Muscle layer of colon (tissue), 2 donors: ENCODE results near the gene SLC36A4.

ENCODE experiments used
- H3K27ac ChIP-seq: one replicate; pipeline ENCODE4 v1.7.0; 2013; ENCODE audit warnings: low read depth, mild to moderate bottlenecking, low read length, moderate library complexity
- H3K27me3 ChIP-seq, 2 donors: one replicate each; pipeline ENCODE4 v1.7.0; 2013; ENCODE audit warnings: low read length in 2 of 2, mild to moderate bottlenecking in 2 of 2; ENCODE audit not compliant: insufficient read depth in 2 of 2, control insufficient read depth in 1 of 2
- H3K36me3 ChIP-seq: one replicate; pipeline ENCODE4 v1.7.0; 2013; ENCODE audit warnings: mild to moderate bottlenecking, low read length; ENCODE audit not compliant: insufficient read depth
- H3K4me1 ChIP-seq: one replicate; pipeline ENCODE4 v1.7.0; 2013; ENCODE audit warnings: mild to moderate bottlenecking, low read length; ENCODE audit not compliant: insufficient read depth
- H3K4me3 ChIP-seq, 2 donors: one replicate each; pipeline ENCODE4 v1.7.0; 2013; ENCODE audit warnings: low read length in 2 of 2, low read depth in 1 of 2, mild to moderate bottlenecking in 1 of 2, moderate library complexity in 1 of 2
- H3K9ac ChIP-seq: one replicate; pipeline ENCODE4 v1.7.0; 2013; ENCODE audit warnings: low read length
- H3K9me3 ChIP-seq: one replicate; pipeline ENCODE4 v1.7.0; 2013; ENCODE audit warnings: mild to moderate bottlenecking, low read length
- donor health status: abdominal sarcoma.
- donor health status: Adenocarcinoma of cecum.

SLC36A4 gene

DNA sequence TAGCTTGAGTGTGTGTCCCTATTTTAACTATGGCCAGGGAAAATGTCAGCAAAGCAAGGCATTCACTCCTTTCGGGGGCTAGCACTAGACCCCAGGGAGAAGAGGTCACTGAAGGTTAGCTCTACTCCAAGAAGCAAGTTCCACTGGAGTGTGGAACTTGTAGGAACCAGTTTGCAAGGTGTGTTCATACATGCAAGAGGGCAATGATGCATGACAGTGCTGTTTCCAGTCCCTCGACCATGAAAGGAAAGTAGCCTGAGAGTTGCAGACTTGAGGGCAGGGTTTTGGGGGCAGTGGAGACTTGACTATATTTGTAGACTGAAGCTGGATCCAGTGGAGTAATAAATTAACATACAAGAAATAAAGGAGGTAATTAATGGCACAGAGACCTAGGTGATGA is 21.6 kb upstream of the SLC36A4 start:
- H3K27me3 ChIP-seq = no peaks in the 10 kb centered on the region
- no peaks in the 10 kb centered on the region for H3K4me1 ChIP-seq
- no peak overlapping the region for H3K4me3 ChIP-seq
- H3K36me3 ChIP-seq = no peaks in the 10 kb centered on the region
- H3K9ac ChIP-seq = no peak overlapping the region
- no peak overlapping the region for H3K27ac ChIP-seq
- no peaks in the 10 kb centered on the region for H3K9me3 ChIP-seq

DNA sequence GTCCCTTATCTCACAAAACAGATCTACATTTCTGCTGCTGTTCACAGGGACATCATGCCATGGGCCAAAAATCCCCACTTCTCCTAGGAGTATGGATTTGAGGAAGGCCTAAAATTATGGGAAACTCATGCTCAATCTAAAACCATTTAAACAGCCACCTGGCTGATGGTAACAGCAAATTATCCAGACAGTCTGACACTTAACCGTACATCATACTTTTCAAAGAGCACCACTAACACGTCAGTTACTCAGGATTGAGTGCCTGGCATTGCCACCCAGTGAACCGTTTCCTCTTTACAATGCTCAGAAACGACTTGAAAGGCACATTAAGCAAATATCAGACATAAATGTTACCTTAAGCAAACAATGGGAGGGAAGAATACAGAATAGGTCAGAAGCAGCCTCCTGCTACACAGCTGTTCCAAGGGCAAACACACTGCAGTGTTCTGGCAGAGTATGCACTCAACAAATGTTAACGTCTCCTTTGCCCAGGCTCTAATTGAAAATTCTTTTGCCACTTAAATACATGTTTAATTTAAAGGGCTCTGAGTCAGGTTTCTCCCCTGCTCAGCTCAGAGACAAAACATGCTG is 18.8 kb upstream of the SLC36A4 start:
- Histone ChIP-seq H3K4me3 (no peak overlapping the region), H3K27ac (no peak overlapping the region), H3K9me3 (no peaks in the 10 kb centered on the region), H3K27me3 (no peaks in the 10 kb centered on the region), H3K4me1 (no peaks in the 10 kb centered on the region), H3K36me3 (no peaks in the 10 kb centered on the region), H3K9ac (no peak overlapping the region)

DNA sequence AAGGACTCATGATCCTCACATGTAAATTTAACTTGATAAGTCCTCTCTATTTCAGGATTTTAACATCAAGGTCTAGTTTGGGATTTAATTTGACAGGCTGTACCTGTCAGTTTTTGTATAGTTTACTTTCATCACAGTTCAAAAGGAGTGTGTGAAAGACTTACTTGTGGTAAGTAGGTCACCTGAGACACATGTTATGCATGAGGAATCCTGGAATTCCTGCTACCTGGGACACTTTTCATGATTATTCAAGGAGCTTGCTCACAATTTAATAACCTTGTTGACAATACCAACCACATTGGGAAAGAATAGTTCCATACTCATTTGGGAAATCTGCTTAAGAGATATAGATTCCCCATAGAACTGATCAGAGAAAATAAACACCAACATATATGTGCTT is 15.8 kb upstream of the SLC36A4 start:
- H3K4me1 ChIP-seq = no peaks in the 10 kb centered on the region
- no peaks in the 10 kb centered on the region for H3K36me3 ChIP-seq
- no peak overlapping the region for H3K4me3 ChIP-seq
- H3K9ac ChIP-seq = no peak overlapping the region
- H3K9me3 ChIP-seq = no peaks in the 10 kb centered on the region
- H3K27ac ChIP-seq = no peak overlapping the region
- no peaks in the 10 kb centered on the region for H3K27me3 ChIP-seq

DNA sequence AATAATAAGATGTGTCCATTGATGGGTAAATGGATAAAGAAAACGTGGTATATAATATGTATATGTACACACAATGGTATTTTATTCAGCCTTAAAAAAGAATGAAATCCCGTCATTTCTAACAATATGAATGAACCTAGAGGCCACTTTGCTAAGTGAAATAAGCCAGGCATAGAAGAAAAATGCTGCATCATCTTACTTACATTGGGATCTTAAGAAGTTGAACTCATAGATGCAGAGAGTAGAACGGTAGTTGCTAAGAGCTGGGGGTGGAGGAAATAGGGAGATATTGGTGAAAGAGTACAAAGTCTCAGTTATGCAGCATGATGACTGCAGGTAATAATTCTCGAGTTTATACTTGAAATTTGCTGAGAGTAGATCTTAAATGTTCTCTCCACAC is 14.3 kb upstream of the SLC36A4 start:
- Histone ChIP-seq H3K4me1 (no peaks in the 10 kb centered on the region), H3K4me3 (no peak overlapping the region), H3K36me3 (no peaks in the 10 kb centered on the region), H3K9me3 (peaks cover 4% of the 10 kb centered on the region), H3K9ac (no peak overlapping the region), H3K27ac (no peak overlapping the region), H3K27me3 (no peaks in the 10 kb centered on the region)

DNA sequence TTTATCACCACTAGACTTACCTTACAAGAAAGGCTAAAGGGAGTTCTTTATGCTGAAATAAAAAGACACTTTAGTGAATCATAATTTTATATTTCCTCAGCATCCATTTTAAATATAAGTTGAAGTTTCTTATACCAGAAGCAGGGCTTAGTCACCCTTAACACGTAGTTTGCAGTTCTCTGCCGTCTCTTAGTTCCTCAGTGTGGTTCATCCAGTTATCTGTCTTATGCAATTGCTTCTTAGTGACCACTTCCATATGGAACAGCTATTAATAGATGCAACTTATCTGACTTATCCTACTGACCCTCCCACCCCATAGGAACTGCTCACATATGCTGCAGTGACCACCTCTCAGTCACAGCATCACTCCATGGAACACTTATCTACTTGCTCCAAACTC is 11.7 kb upstream of the SLC36A4 start:
- Histone ChIP-seq H3K27me3 (no peaks in the 10 kb centered on the region), H3K9me3 (peaks cover 4% of the 10 kb centered on the region), H3K27ac (no peak overlapping the region), H3K4me1 (no peaks in the 10 kb centered on the region), H3K4me3 (no peak overlapping the region), H3K9ac (no peak overlapping the region), H3K36me3 (no peaks in the 10 kb centered on the region)

DNA sequence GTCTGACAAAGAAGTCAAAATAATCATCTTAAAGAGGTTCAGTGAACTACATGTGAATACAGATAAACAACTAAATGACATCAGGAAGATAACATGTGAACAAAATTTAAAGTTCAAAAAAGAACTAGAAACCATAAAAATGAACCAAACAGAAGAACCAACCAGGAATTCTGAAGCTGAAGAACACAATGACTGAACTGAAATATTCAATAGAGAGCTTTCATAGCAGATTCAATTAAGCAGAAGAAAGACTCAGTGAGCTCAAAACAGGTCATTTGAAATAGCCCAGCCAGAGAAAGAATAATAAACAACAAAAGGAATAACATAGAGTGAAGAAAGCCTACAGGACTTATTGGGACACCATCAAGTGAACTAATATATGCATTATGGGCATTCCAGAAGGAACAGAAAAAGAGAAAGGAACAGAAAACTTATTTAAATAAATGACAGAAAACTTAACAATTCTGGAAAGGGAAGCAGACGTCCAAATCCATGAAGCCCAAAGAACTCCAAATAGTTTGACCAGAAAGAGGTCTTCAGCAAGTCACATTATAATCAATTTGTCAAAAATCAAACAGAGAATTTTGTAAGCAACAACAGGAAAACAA is 11.0 kb upstream of the SLC36A4 start:
- H3K4me1 ChIP-seq = no peaks in the 10 kb centered on the region
- H3K9me3 ChIP-seq = peaks cover 4% of the 10 kb centered on the region
- H3K27ac ChIP-seq = no peak overlapping the region
- H3K9ac ChIP-seq = no peak overlapping the region
- H3K36me3 ChIP-seq = no peaks in the 10 kb centered on the region
- H3K27me3 ChIP-seq = no peaks in the 10 kb centered on the region
- H3K4me3 ChIP-seq = no peak overlapping the region

DNA sequence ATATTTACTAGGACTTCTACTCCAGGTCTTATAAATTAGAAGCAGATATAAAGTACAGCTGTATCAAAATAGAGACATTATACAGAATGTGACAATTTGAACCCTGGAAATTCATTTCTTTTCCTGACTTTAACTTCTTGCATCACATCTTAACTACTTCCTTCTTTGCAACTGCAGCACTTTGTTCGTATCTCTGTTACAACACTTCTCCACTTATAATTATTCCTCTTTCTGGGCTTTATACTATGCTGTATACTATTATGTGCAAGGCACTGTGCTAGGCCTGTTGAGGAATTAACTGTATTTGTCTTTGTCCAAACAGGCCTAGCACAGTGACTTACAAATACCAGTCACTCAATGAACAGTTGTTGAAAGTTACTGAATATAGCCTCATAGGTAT is 1.8 kb upstream of the SLC36A4 start:
- Histone ChIP-seq H3K27me3 (no peaks in the 10 kb centered on the region), H3K27ac (no peak overlapping the region), H3K9me3 (no peaks in the 10 kb centered on the region), H3K9ac (no peak overlapping the region), H3K4me1 (no peaks in the 10 kb centered on the region), H3K4me3 (no peak overlapping the region), H3K36me3 (no peaks in the 10 kb centered on the region)

DNA sequence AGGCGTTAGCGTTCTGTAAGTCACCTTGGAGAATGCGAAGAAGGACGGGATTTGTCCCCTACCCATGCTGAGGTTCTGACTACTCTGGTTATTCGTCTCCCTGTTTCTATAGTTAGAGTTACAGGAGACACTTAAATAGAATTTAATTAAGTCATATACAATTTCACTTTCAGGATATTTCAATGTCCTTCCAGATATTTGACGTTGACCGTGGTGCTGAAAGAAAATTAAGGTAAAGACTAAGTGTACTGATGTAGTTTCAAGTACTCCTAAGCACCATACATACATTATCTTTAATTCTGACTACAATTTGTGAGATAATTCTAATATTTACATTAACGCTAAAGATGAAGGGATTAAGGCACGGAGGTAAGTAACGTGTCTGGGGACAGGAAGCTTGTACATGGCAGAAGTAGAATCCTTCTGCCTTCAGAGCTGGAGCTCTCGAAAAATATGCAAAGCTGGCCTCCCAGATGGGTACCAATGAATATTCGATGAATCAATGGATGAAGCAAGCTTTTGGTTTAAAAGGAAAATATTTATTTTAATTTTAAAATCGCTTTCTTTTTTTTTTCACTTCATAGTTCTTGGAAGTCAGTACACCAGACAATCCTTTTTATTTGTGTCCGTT is 539 bp upstream of the SLC36A4 start:
- Histone ChIP-seq H3K4me3 (peak overlapping the region; percentile 78 to 82), H3K9ac (peak overlapping the region; percentile 54), H3K27ac (peak overlapping the region; percentile 87)

DNA sequence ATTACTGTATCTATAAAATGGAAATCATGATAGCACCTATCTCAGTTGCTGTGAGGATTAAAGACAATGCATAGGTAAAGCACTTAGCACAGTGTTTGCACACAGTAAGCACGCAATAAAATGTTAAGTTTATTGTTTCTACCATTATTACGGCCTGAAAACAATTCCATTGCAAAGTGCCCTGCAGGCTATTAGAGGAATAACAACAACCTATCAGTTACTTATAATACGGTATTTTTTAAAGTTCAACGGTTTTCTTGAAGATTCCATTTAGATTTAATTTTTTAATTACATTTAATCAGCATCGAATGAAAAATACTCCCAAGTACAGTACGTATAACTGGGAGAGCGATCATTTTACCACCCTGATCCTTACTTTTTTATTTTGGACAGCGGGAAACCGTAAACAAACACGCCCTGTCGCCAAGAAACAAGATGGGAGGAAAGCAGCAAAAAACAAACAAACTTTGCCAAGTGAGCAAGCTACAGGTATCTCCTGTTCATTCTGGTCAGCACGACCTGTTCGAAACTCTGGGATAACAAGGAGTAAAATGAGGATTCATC is 893 bp downstream of the SLC36A4 start:
- peak overlapping the region; percentile 58 for H3K9ac ChIP-seq
- peak overlapping the region; percentile 47 for H3K27ac ChIP-seq
- H3K4me3 ChIP-seq = peak overlapping the region; percentile 28 to 82
- no peaks in the 10 kb centered on the region for H3K4me1 ChIP-seq
- no peaks in the 10 kb centered on the region for H3K36me3 ChIP-seq
- H3K9me3 ChIP-seq = no peaks in the 10 kb centered on the region
- no peaks in the 10 kb centered on the region for H3K27me3 ChIP-seq

More for the DNA sequence above, 539 bp upstream of the SLC36A4 start:
- H3K4me1 ChIP-seq = no peaks in the 10 kb centered on the region
- H3K9me3 ChIP-seq = no peaks in the 10 kb centered on the region
- H3K36me3 ChIP-seq = no peaks in the 10 kb centered on the region
- no peaks in the 10 kb centered on the region for H3K27me3 ChIP-seq

DNA sequence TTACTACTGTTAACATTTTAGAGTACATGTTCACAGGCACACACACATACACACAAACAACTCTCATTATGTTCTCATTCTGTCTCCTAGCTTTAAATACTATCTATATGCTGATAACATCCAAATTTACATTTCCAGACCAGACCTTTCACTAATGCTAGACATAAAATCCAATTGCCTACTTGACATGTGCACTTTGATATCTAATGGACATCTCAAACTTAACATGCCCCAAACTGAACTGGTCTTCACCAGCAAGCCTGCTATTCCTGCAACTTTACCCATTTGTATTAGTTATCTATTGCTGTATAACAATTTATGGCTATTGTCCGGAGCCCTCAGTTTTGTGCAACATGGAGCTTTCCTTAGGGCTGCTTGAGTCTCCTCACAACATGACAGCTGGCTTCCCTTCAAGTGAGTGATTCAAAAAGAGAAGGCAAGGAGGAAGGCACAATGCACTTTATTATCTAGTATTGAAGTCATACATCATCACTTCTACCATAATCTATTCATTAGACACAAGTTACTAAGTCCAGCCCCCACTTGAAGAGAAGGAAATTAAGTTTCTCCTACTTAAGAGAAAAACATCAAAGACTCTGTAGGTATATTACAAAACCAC is 3.0 kb downstream of the SLC36A4 start:
- H3K27me3 ChIP-seq = no peaks in the 10 kb centered on the region
- no peak overlapping the region for H3K4me3 ChIP-seq
- H3K36me3 ChIP-seq = no peaks in the 10 kb centered on the region
- H3K27ac ChIP-seq = no peak overlapping the region
- no peaks in the 10 kb centered on the region for H3K9me3 ChIP-seq
- no peak overlapping the region for H3K9ac ChIP-seq
- no peaks in the 10 kb centered on the region for H3K4me1 ChIP-seq

DNA sequence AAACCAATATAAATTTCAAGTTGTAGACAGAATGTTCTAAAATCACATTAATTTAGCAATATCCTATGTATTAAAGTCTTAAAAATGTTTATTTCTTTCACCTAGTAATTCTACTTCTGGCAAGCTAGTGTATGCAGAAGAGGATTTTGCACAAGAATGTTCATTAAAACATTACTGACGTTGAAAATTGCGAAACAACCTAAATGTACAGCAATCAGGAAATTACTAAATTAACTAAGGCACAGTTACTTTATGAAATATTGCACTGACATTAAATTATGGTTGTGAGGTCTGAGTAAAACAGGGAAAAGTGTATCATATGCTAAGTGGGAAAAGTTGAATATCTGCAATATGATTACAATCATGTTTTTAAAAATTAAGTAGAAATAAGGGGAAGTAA is 4.1 kb downstream of the SLC36A4 start:
- Histone ChIP-seq H3K9me3 (no peaks in the 10 kb centered on the region), H3K27ac (no peak overlapping the region)

More for the DNA sequence above, 4.1 kb downstream of the SLC36A4 start:
- no peak overlapping the region for H3K4me3 ChIP-seq
- no peaks in the 10 kb centered on the region for H3K36me3 ChIP-seq
- H3K9ac ChIP-seq = no peak overlapping the region
- H3K27me3 ChIP-seq = no peaks in the 10 kb centered on the region
- no peaks in the 10 kb centered on the region for H3K4me1 ChIP-seq
